Fibroblast of lung (primary cell): ENCODE measurements around the gene KIAA2012.

Experiments
- EZH2 ChIP-seq: IDR thresholded peaks from 2 replicates; pipeline ENCODE4 v1.5.1; 2012; ENCODE audit warnings: low read length, control low read depth, mild to moderate bottlenecking; ENCODE audit errors: missing control alignments
- TF ChIP-seq, protein P1 (sequence below), 2 donors: IDR thresholded peaks in 1 of 2; conservative IDR thresholded peaks in 1 of 2; 1 replicate in 1 of 2; 2 replicates in 1 of 2; pipeline ENCODE4 v1.5.1; 2011 to 2012; ENCODE audit warnings: low read length in 2 of 2, control low read depth in 1 of 2, inconsistent platforms in 1 of 2, low read depth in 1 of 2, mild to moderate bottlenecking in 1 of 2

DNA sequence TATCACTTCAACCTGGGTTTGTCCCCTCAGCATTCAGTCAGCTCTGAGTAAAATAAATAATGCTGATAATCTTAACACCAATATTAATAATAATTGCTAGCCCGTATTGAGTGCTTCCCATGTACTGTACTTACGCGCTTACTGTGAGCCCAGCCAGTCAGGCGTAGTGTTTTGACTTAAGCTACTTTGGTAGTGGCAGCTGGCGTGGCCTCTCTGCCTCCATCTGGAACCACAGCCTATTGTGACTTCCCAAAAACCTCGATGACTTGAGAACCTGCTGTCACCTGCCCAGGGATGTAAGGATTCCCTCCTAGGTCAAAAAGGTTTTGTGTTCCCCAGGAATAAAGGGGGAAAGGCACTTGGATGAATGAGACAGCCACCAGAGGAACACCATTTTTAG lies 112.1 kb downstream of the KIAA2012 start:
- TF ChIP-seq, protein P1, sequence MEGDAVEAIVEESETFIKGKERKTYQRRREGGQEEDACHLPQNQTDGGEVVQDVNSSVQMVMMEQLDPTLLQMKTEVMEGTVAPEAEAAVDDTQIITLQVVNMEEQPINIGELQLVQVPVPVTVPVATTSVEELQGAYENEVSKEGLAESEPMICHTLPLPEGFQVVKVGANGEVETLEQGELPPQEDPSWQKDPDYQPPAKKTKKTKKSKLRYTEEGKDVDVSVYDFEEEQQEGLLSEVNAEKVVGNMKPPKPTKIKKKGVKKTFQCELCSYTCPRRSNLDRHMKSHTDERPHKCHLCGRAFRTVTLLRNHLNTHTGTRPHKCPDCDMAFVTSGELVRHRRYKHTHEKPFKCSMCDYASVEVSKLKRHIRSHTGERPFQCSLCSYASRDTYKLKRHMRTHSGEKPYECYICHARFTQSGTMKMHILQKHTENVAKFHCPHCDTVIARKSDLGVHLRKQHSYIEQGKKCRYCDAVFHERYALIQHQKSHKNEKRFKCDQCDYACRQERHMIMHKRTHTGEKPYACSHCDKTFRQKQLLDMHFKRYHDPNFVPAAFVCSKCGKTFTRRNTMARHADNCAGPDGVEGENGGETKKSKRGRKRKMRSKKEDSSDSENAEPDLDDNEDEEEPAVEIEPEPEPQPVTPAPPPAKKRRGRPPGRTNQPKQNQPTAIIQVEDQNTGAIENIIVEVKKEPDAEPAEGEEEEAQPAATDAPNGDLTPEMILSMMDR (conservative IDR thresholded peaks at IDR 0.05 in 1 of 2, IDR thresholded peaks at IDR 0.05 in 1 of 2; ENCODE audit: low read depth in 1 of 2, low read length in 2 of 2) = no peak
- TF ChIP-seq EZH2 = no peak
